Suprapubic skin (tissue), 4 donors: ENCODE measurements around the gene NLRC5. TPM values are rescaled to one million over a fixed set of nuclear protein-coding genes. Genes with fewer than 3 reads are reported as not detected.
"Not testable (repeated sequence)": the region's sequence is repeated elsewhere in the genome, so short reads cannot be mapped to it uniquely, and the experiment has no call there.

Experiments used
- DNase-seq, 2 donors: peaks; one replicate each; pipeline ENCODE4 v3.0.0-alpha.2; 2019; ENCODE audit warnings: low spot score in 2 of 2
- H3K27ac ChIP-seq: fragments of 200-600 bp; sonication (generic); one replicate; pipeline ENCODE4 v1.5.1; 2019
- H3K27me3 ChIP-seq: fragments of 200-600 bp; sonication (generic); one replicate; pipeline ENCODE4 v1.5.1; 2019
- H3K36me3 ChIP-seq: fragments of 200-600 bp; sonication (generic); one replicate; pipeline ENCODE4 v1.5.1; 2019
- H3K4me1 ChIP-seq: fragments of 200-600 bp; sonication (generic); one replicate; pipeline ENCODE4 v1.5.1; 2019
- H3K4me3 ChIP-seq: fragments of 200-600 bp; sonication (generic); one replicate; pipeline ENCODE4 v1.5.1; 2019; ENCODE audit warnings: mild to moderate bottlenecking
- H3K9me3 ChIP-seq: fragments of 200-600 bp; sonication (generic); one replicate; pipeline ENCODE4 v1.5.1; 2019
- EP300 ChIP-seq: sonication (generic); formaldehyde crosslinking; IDR thresholded peaks from one replicate; pipeline ENCODE4 v1.6.1; 2017; ENCODE audit warnings: antibody characterized with exemption
- POLR2A ChIP-seq, 2 donors: fragments of 450-650 bp; IDR thresholded peaks; one replicate each; pipeline ENCODE4 v1.6.1; 2017; ENCODE audit warnings: antibody characterized with exemption in 2 of 2, mild to moderate bottlenecking in 2 of 2, moderate library complexity in 2 of 2
- POLR2AphosphoS5 ChIP-seq, 3 donors: sonication (generic); formaldehyde crosslinking; IDR thresholded peaks; one replicate each; pipeline ENCODE4 v1.6.1; 2017; ENCODE audit warnings: antibody characterized with exemption in 3 of 3
- WGBS: methylation state at CpG from one replicate; pipeline ENCODE4 v1.1.5; 2018; 5-methylcytosine and 5-hydroxymethylcytosine counted together
- total RNA-seq, 4 donors: library from RNA; depleted of rRNA; stranded (reverse); fragments of >200 nt; gene quantifications; one replicate each; pipeline ENCODE4 v1.1.0, GENCODE V29; 2016
- TF ChIP-seq, protein P1 (sequence below), 2 donors: fragments of 200-600 bp in 1 of 2; fragments of 450-650 bp in 1 of 2; sonication (generic) in 1 of 2; IDR thresholded peaks; one replicate each; pipeline ENCODE4 v1.5.1; 2016 to 2019; ENCODE audit warnings: antibody characterized with exemption in 2 of 2, mild to moderate bottlenecking in 1 of 2, moderate library complexity in 1 of 2

Gene NLRC5
- total RNA-seq, 4 donors from 2014 or later: 36.9 to 133 (median 54.4) TPM

GRCh38 chr16:57004387-57005250, 15.3 kb downstream of the NLRC5 start:
- WGBS: 54% methylated on average over 14 of the region's 15 CpGs
- Histone ChIP-seq H3K4me1 (peaks cover 22% of the 10 kb centered on the region), H3K36me3 (no peaks in the 10 kb centered on the region), H3K27me3 (no peaks in the 10 kb centered on the region), H3K27ac (no peak overlapping the region), H3K9me3 (no peaks in the 10 kb centered on the region), H3K4me3 (no peak overlapping the region)
- TF ChIP-seq POLR2AphosphoS5 (IDR thresholded peaks at IDR 0.05): no peak
- DNase-seq: peak in 1 of 2 donors; percentile 18

GRCh38 chr16:57005597-57005996, 16.2 kb downstream of the NLRC5 start:
- H3K4me3 ChIP-seq, H3K27ac ChIP-seq, H3K9me3 ChIP-seq, H3K36me3 ChIP-seq, H3K27me3 ChIP-seq, DNase-seq: not testable (repeated sequence)
- peaks cover 12% of the 10 kb centered on the region for H3K4me1 ChIP-seq
- WGBS: 83% methylated on average over 2 of the region's 2 CpGs

- no peak for DNase-seq
- Histone ChIP-seq H3K27ac (no peak overlapping the region), H3K36me3 (no peaks in the 10 kb centered on the region), H3K4me3 (no peak overlapping the region), H3K27me3 (no peaks in the 10 kb centered on the region), H3K9me3 (no peaks in the 10 kb centered on the region), H3K4me1 (peaks cover 7% of the 10 kb centered on the region)
- TF ChIP-seq EP300 (no peak), POLR2AphosphoS5 (IDR thresholded peaks at IDR 0.05) (no peak), POLR2A (IDR thresholded peaks at IDR 0.05) (no peak)
- TF ChIP-seq, protein P1, sequence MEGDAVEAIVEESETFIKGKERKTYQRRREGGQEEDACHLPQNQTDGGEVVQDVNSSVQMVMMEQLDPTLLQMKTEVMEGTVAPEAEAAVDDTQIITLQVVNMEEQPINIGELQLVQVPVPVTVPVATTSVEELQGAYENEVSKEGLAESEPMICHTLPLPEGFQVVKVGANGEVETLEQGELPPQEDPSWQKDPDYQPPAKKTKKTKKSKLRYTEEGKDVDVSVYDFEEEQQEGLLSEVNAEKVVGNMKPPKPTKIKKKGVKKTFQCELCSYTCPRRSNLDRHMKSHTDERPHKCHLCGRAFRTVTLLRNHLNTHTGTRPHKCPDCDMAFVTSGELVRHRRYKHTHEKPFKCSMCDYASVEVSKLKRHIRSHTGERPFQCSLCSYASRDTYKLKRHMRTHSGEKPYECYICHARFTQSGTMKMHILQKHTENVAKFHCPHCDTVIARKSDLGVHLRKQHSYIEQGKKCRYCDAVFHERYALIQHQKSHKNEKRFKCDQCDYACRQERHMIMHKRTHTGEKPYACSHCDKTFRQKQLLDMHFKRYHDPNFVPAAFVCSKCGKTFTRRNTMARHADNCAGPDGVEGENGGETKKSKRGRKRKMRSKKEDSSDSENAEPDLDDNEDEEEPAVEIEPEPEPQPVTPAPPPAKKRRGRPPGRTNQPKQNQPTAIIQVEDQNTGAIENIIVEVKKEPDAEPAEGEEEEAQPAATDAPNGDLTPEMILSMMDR (IDR thresholded peaks at IDR 0.05): no peak
- 85% methylated on average over 5 of the region's 5 CpGs for WGBS
These were observed 17.7 kb downstream of the NLRC5 start for GRCh38 chr16:57007050-57007449.

GRCh38 chr16:57007530-57007929, 18.2 kb downstream of the NLRC5 start:
- 84% methylated on average over 3 of the region's 3 CpGs for WGBS
- Histone ChIP-seq H3K27me3 (no peaks in the 10 kb centered on the region), H3K27ac (no peak overlapping the region), H3K9me3 (no peaks in the 10 kb centered on the region), H3K4me1 (peaks cover 7% of the 10 kb centered on the region), H3K4me3 (no peak overlapping the region), H3K36me3 (no peaks in the 10 kb centered on the region)
- DNase-seq: no peak
- TF ChIP-seq POLR2AphosphoS5 (IDR thresholded peaks at IDR 0.05) (no peak), POLR2A (IDR thresholded peaks at IDR 0.05) (no peak), EP300 (no peak)
- TF ChIP-seq, protein P1 (IDR thresholded peaks at IDR 0.05): no peak

GRCh38 chr16:57008440-57008839, 19.1 kb downstream of the NLRC5 start:
- peaks cover 7% of the 10 kb centered on the region for H3K4me1 ChIP-seq
- WGBS: 97% methylated on average over 1 of the region's 1 CpG
- TF ChIP-seq EP300 (no peak), POLR2A (IDR thresholded peaks at IDR 0.05) (no peak), POLR2AphosphoS5 (IDR thresholded peaks at IDR 0.05) (no peak)
- TF ChIP-seq, protein P1 (IDR thresholded peaks at IDR 0.05): no peak
- H3K4me3 ChIP-seq: no peak overlapping the region
- DNase-seq: no peak
- H3K27me3 ChIP-seq: no peaks in the 10 kb centered on the region
- H3K36me3 ChIP-seq: no peaks in the 10 kb centered on the region
- no peaks in the 10 kb centered on the region for H3K9me3 ChIP-seq
- H3K27ac ChIP-seq: no peak overlapping the region

GRCh38 chr16:57009643-57010170, 20.4 kb downstream of the NLRC5 start:
- H3K27me3 ChIP-seq: no peaks in the 10 kb centered on the region
- WGBS: 93% methylated on average over 2 of the region's 2 CpGs
- H3K36me3 ChIP-seq: no peaks in the 10 kb centered on the region
- no peaks in the 10 kb centered on the region for H3K9me3 ChIP-seq
- DNase-seq: peak in 1 of 2 donors; percentile 9
- no peak for TF ChIP-seq POLR2AphosphoS5 (IDR thresholded peaks at IDR 0.05)
- TF ChIP-seq, protein P1 (IDR thresholded peaks at IDR 0.05): no peak
- no peak overlapping the region for H3K4me3 ChIP-seq
- peaks cover 3% of the 10 kb centered on the region for H3K4me1 ChIP-seq
- no peak overlapping the region for H3K27ac ChIP-seq
